Posterior cingulate gyrus (tissue), 11 donors: ENCODE data around the gene CCDC183.
A peak's percentile ranks its signal among the peaks of the same experiment; 100 is the strongest.

Experiments used
- DNase-seq, 10 donors: peaks; one replicate each; pipeline versions ENCODE4 v3.0.0 to v3.0.0-alpha.2; 2020 to 2021; ENCODE audit warnings: mixed read lengths in 3 of 10
- intact Hi-C: fragments of 100-400 bp; cut with DNase I; formaldehyde crosslinking; loops from one replicate; pipeline ENCODE4 v1.15.1; 2023

Gene CCDC183

DNA sequence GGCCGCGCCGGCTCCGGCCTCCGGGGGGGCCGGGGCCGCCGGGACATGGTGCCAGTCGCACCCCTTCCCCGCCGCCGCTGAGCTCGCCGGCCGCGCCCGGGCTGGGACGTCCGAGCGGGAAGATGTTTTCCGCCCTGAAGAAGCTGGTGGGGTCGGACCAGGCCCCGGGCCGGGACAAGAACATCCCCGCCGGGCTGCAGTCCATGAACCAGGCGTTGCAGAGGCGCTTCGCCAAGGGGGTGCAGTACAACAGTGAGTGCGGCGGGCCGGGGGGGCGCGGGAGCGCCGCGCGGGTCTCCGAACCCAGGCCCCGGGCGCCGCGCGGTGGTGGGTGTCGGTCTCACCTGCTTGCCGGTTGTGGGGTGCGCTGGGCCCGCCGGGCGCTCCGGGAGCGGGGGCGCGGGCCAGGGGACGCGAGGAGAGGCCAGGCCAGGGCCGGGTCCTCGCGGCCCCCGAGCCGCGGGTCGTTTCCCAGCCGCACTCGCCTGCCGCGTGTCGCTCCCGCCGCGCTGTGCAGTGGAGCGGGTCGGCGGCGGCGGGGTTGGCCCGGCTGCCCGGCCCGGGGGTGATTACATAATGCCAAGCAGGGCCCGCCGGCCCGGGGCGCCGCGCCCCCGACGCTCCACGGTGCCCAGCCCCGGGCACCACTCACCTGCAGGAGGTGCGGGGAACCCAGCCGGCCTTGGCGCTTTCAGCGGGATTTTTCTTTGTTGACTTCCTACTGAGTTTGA lies 12.1 kb downstream of the CCDC183 start:
- DNase-seq = peak in 5 of 10 donors; percentile 31 to 89 (median 74)
- intact Hi-C loops = loop anchor here (5.0 kb wide), 1 partner anchor 34 kb away; the partner anchor contains the start of gene AJM1

DNA sequence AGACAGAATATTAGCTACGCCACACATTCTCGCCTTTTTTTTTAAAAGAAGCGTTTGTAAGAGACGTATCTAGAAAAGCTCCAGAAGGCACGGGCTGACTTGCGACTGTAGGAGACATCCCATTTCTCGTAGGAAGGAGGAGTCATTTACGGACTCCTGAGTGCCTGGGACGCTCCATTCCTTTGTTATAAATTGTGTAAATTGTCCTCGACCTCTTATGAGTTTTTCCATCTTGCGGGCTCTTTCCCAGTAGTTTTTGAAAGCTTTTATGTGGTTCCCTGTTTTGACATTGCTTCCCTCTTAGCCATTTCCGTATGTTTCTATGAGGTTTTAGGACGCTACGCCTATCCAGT lies 12.6 kb downstream of the CCDC183 start:
- intact Hi-C loops = loop anchor here (5.0 kb wide), 1 partner anchor 34 kb away; the partner anchor contains the start of gene AJM1
- DNase-seq = no peak

DNA sequence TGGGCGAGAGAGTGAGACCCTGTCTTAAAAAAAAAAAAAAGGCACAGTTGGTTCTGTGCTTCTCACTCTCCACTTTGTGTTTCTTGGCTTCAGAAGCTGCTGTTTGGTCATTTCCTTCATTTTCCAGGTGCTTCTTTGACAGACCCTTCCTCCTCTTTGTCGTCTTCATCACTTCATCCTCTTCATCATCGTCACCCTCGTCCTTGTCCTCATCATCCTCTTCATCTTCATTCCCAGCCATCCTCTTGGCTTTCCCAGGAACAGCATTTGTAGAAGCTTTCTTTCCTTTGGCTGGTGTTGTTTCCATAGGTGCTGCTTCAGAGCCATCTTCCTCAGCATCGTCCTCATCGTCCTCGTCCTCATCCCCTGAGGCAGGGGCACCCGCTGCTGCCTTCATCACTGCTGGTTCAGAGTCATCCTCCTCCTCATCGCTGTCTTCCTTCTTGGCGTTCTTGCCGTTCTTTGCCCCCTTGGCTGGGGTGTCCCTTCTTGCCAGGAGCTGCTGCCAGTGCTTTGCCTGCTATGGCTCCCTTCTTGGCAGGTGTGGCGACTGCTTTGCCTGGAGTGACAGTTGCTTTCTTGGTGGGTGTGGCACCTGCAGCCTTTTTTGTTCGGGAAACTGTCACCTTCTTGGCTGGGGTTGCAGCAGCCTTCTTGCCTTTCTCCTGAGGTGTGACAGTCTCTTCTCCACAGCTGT lies 18.7 kb downstream of the CCDC183 start:
- DNase-seq = peak in 1 of 10 donors; percentile 57
- intact Hi-C loops = no loop called here

DNA sequence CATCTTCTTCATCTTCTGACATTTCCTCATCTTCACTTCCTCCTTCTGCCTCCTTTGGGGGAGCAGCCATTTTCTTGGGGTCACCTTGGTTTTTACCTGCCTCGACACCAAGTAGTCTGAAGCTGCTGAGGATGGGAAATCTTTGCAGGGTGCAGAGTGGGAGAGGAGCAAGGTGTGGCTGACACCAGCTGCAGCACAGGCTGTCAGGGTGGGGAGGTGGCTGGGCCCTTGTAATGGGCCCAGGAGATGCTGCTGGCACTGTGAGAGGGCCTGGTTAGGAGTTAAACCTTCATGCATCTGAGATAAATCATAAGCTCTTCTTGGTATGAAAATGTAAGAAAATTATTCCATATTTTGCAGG lies 19.3 kb downstream of the CCDC183 start:
- DNase-seq = no peak
- intact Hi-C loops = no loop called here

DNA sequence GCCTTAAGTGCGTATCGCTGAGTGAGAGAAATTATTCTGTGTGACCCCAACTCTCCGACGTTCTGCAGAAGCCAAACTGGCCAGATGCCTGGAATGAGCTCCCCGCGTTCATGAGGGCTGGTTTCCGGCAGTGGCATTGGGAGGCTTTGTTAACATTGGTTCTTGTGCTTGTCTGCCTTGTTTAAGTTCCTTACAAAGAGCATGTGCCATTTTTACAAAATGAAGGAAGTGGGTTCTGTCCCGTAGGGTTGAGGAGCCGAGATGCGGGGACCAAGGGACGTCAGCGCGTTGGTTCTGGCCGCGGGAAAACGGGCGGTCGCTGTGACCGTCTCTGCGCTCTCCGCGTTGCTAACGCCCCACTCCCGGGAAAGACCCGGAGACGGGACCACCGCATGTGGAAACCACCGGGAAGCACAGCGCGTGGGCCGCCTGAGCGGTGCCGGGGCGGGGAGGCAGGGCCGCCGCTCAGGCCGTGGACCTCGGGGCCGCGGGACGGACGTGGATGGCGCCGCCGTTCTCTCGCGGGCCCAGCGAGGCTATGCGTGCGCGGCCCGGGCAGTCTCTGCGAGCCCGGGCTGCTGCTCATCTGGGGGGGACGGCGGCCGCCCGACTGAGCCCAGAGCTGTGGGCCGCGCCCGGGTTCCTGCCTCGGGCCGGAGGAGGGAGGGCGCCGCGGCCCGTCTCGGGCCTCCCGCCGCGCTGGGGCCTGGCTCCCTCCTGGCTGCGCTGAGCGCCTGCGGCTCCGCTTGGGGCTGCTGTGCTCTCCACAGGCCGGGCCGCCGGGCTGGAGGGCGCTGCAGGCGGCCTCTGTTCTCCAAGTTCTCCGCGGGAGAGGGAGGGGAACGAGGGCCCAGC lies 25.1 kb downstream of the CCDC183 start:
- intact Hi-C loops = no loop called here
- DNase-seq = peak in 4 of 10 donors; percentile 39 to 79 (median 72)

DNA sequence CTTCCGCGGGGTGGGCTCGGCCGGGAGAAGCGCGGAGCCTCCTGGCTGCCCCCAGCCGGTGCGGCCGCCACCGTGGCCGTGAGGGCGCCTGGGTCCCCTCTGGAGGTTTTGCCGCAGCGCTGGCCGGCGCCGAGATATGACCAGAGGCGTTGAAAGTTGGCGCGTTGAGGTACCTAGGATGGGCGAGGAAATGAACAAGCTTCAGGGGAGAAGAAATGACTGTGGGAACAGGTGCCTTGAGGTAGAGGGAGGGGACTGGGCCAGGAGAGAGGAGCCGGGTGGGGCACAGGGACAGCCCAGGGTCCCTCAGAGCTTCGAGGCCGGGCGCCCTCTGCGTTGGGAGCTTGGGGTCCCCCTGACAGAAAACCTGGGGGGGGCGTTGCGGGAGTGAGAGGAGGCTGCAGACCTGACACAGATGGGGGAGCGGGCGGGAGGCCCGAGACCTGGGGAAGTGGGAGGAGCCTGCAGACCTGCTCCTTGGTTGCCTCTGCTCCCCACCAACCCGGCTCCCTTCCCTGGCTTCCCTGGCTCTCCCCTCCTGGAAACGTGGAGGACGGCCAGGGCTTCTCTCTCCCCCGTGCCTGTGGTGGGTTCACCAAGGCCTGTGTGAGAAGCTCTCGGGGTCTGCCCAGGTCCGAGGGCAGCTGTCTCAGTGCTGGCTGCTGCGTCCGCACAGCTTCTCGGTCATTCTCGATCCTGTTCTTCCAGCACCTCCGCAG lies 25.8 kb downstream of the CCDC183 start:
- DNase-seq = peak in 1 of 10 donors; percentile 60
- intact Hi-C loops = no loop called here

DNA sequence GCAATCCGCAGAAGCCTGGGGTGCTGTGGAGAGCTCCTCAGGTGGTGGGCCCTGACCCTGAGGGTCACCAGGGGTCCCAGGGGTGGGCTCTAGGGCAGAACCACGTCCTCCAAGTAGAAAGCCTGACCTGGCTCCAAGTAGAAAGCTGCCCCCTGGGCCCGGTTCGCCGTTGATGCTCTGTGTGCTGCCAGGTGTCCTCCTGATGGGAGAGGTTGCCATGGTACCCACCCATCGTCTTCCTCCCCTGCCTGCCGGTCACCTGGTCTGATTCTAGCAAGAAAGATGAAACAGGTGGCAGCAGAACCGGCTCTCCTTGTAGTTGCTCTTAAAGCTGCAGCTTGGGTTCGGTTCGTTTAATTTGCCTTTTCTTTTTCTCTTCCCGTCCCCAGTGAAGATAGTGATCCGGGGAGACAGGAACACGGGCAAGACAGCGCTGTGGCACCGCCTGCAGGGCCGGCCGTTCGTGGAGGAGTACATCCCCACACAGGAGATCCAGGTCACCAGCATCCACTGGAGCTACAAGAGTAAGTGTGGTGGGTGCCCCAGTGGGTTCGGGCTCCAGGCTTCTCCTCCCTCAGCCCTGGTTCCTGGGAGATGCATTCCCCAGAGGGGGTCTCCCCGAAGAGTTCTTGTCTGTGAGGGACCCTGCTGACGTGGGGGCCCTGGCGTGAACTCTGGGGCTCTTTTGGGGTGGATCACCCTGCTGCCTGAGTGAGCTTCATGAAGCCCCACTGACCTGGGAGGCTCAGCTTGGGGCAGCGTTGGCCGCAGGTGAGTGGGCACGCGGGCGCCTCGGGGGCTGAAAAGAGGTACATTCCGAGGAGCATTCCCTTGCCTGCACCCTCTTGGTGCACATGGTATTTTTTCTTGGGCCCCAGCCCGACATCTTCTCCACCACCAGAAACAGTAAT lies 27.3 kb downstream of the CCDC183 start:
- intact Hi-C loops = no loop called here
- DNase-seq = peak in 3 of 10 donors; percentile 21 to 77 (median 72)

DNA sequence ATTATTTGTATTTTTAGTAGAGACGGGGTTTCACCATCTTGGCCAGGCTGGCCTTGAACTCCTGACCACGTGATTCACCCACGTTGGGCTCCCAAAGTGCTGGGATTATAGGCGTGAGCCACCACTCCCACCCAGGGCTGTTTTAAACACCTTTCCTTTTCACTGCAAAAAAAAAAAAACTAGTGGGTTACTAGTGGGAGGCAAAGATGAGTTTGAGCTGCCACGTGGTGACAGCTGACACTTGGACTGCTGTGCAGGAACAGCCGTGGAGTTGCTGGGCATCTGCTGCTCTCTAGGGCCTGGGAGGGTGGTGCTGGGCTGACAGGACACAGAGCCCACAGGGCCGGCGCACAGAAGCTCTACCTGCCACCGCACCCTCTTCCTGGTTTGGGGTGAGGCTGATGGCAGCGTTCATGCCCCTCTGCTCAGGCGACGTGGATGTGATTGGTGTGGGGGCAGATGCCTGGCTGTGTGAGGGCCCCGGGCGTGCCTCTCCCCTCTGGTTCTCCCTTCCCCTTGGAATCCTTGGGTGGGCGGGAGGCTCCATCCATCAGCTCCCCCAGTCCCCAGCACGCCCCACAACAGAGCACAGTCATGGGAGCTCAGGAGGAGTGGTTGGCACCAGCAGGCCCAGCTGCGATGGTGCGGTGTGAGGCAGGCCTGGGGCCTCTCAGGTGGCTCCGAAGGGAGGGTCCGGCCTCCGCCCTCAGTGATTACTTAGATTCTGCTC lies 28.5 kb downstream of the CCDC183 start:
- peak in 3 of 10 donors; percentile 5 to 84 (median 54) for DNase-seq
- intact Hi-C loops = no loop called here

DNA sequence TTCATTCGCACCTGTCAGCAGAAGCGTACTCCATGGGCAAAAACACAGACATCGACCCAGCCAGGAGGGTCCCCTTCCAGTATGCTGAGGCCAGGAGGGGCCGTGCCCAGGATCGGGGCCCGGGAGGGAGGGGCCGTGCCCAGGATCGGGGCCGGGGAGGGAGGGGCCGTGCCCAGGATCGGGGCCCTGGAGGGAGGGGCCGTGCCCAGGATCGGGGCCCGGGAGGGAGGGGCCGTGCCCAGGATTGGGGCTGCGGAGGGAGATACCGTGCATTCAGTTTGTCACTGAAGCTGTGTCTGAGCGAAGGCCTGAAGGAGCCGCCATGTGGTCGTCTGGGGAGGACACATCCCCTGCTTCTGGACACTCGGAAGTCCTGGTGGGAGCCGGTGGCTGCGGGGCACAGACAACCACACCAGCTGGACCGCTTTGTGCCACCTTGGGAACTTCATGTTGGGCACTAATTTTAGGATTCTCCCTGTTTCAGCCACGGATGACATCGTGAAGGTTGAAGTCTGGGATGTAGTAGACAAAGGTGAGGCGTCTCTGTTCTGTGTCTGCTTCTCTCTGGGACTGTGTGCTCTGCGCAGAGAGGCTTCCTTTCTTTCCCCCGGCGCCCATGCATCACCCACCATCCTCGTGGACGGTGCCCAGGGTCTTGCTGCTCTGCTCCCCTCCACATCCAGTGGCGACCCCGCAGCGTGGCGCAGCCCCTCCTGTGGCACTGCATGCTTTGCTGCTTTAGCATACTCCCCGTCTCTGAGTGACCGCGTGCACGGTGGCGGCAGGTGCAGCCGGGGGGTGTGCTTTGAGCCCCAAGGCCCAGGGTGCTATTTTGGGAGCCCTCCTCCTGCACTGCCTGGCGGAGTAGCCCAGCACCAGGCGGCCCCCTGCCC lies 29.4 kb downstream of the CCDC183 start:
- intact Hi-C loops = no loop called here
- DNase-seq = peak in 2 of 10 donors; percentile 59 to 77

DNA sequence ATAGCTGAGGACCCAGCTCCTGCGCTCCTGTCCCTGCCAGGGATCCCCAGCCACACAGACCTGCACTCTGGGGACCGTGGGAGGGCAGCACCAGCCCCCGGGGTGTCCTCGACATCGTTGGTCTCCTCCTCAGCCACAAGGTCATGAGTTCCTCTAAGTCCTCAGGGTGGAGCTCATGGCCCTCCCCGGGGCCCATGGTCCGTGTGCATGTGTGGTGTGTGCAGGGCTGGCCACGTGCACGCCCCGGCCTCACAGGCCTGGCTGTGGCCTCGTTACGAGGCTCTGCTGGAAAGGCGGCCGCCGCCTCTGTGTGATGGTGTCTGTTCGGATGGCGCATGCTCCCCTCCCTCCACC lies 30.0 kb downstream of the CCDC183 start:
- peak in 1 of 10 donors; percentile 78 for DNase-seq
- intact Hi-C loops = no loop called here

DNA sequence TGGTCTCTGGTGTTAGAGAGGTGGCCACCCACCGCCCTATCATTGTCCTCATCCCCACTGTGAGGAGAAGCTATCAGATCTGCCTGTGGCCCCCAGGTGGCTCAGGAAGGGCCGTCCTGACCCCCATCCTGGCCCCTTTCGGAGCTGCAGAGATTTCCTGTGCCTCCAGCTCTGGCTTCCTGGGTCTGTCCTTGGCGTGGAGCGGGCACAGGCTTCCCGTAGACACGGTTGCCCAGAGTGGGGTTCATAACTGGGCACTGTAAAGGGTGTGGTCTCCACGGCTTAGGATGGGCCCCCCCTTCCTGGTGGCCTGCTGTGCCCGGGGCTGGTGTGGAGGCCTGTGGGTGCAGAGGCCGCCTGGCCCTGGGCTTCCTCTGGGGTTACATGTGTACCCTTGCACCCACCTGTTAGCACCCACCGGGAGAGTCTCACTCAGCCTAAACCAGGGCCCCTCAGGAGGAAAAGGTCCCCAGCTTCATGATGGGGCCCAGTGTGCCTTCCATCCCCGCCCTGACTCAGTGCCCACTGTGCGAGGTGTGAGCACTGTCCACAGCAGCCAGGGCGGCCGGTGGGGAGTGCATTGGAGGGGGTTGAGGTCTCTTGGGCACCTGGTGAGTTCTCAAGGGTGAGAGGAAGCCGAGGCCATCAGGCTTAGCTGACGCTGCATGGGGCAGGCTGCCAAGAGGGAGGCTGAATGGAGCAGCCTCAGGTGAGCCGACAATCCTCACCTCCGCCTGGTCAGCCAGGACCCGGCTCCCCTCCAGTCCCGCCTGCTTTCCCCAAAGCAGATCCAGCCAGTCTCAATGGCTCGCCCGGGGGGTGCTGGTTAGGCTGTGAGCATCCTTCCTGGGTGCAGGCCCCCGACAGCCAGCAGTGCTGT lies 30.8 kb downstream of the CCDC183 start:
- intact Hi-C loops = no loop called here
- DNase-seq = peak in 3 of 10 donors; percentile 4 to 58 (median 52)

DNA sequence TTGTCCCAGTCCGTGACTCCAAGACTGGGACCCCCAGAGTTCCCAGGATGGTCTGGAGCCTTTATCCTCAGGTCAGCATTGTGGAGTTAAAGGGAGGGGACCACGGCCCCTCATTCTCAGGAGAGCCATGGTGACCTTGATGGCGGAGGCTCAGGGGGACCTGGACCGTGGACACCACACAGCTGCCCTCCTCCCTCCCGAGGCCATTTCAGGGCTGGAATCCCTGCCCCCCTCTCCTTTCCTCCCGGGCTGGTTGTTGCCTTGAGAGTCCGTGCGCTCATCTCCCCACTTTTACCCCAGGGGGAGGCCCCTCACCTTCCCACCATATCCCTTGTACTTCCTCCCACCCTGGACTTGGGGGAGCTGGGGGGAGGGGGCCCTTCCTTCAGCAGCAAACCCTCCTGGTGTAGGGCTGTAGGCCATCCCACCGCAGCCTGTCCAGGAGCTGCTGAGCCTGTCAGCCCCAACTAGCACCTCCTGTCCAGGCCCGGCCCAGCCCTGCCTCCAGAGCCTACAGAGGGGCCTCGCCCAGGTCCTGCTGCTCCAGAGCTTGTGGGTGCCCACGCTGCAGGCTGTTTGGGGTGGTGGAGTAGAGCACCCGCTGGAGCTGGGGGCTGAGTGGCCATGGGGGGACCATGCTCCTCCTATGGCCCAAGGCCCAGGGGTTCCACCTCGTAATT lies 31.8 kb downstream of the CCDC183 start:
- peak in 1 of 10 donors; percentile 5 for DNase-seq
- intact Hi-C loops = no loop called here

DNA sequence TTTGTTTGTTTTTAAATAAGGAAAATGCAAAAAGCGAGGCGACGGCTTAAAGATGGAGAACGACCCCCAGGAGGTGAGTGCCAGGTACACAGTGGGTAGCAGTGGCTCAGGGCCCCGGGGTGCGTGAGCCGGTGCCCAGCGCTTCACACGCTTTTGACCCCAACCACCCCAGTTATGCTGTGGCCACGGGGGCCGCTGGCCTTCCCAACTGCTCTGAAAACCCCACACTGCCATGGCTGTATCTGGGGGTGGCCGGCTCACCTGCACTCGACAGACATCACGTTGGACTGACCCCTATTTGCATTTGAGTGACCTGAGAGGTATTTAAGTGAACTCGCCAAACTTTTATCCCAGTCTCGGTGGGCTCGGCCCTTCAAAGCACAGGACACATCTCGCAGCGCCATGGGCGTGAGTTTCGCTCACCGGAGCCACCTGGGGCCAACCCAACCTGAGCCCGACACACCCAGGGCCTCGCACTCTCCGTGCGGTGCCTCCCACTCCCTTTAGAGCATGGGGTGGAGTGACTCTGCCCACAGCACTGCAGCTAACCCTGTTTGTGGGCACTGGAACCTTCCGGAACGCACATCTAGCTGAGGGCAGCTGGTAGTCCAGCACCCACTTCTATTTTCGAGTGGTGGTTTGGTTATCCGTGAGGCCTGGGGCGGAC lies 32.5 kb downstream of the CCDC183 start:
- DNase-seq = peak in 2 of 10 donors; percentile 4 to 66
- intact Hi-C loops = no loop called here

DNA sequence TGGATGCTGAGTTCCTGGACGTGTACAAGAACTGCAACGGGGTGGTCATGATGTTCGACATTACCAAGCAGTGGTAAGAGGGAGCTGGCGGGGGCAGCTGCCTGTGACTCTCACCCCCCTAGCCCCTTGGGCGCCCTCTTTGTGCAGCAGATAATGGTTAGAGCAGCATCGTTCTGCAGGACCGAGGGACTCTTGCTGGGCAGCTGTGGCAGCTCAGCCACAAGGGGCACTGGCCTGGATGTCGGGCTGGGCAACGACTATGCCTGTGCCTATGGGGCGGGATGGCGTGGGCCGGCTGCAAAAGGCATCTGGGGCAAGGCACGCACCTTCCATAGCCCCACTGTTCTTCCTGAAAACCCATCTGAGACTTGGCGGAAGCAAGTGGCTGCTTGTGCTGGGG lies 33.3 kb downstream of the CCDC183 start:
- DNase-seq = no peak
- intact Hi-C loops = no loop called here
